Nephron progenitor cell (in vitro differentiated cells): Measurements from ENCODE around the gene ATRN.

ENCODE experiments used
- DNase-seq: peaks from one replicate; pipeline ENCODE4 v3.0.0; 2021
- H3K27ac Mint-ChIP-seq: 2 replicates; pipeline ENCODE4 v1.8.0; 2021; ENCODE audit warnings: mild to moderate bottlenecking, moderate library complexity, mixed read lengths
- H3K27me3 Mint-ChIP-seq: 2 replicates; pipeline ENCODE4 v1.8.0; 2021; ENCODE audit warnings: mild to moderate bottlenecking, low read depth, mixed read lengths; ENCODE audit not compliant: poor library complexity
- H3K36me3 Mint-ChIP-seq: 2 replicates; pipeline ENCODE4 v1.8.0; 2021; ENCODE audit warnings: low read depth, mixed read lengths
- H3K4me1 Mint-ChIP-seq: 2 replicates; pipeline ENCODE4 v1.8.0; 2021; ENCODE audit warnings: mixed read lengths
- H3K4me3 Mint-ChIP-seq: 2 replicates; pipeline ENCODE4 v1.8.0; 2021; ENCODE audit warnings: mild to moderate bottlenecking, moderate library complexity, mixed read lengths
- H3K9me3 Mint-ChIP-seq: 2 replicates; pipeline ENCODE4 v1.8.0; 2021; ENCODE audit warnings: mild to moderate bottlenecking, moderate library complexity, mixed read lengths
- CTCF ChIP-seq: fragments of 200-600 bp; sonication (generic); IDR thresholded peaks from 2 replicates; pipeline ENCODE4 v1.5.0; 2021; ENCODE audit warnings: antibody characterized with exemption

Gene ATRN

GRCh38 chr20:3680701-3681351 is 210.0 kb downstream of the ATRN start:
- Mint-ChIP-seq H3K27me3 (peaks cover 56% of the 10 kb centered on the region), H3K9me3 (no peaks in the 10 kb centered on the region), H3K36me3 (no peaks in the 10 kb centered on the region), H3K27ac (no peak overlapping the region), H3K4me1 (peaks cover 36% of the 10 kb centered on the region), H3K4me3 (peak overlapping the region; percentile 83)
- TF ChIP-seq CTCF, result no peak
- no peak for DNase-seq

GRCh38 chr20:3681352-3681930 is 210.6 kb downstream of the ATRN start:
- H3K27me3 Mint-ChIP-seq, result peaks cover 50% of the 10 kb centered on the region
- no peak overlapping the region for H3K27ac Mint-ChIP-seq
- no peaks in the 10 kb centered on the region for H3K9me3 Mint-ChIP-seq
- H3K4me1 Mint-ChIP-seq, result peaks cover 37% of the 10 kb centered on the region
- no peak for TF ChIP-seq CTCF
- DNase-seq, result no peak
- H3K36me3 Mint-ChIP-seq, result no peaks in the 10 kb centered on the region
- peak overlapping the region; percentile 83 for H3K4me3 Mint-ChIP-seq

- H3K27me3 Mint-ChIP-seq, result peaks cover 47% of the 10 kb centered on the region
- TF ChIP-seq CTCF, result no peak
- peaks cover 40% of the 10 kb centered on the region for H3K4me1 Mint-ChIP-seq
- H3K9me3 Mint-ChIP-seq, result no peaks in the 10 kb centered on the region
- H3K4me3 Mint-ChIP-seq, result peak within 1 kb of the TSS; percentile 83
- H3K27ac Mint-ChIP-seq, result no peak within 1 kb of the TSS
- peak; percentile 69 for DNase-seq
- H3K36me3 Mint-ChIP-seq, result no peaks in the 10 kb centered on the region
Observed at GRCh38 chr20:3681931-3682781, 211.3 kb downstream of the ATRN start, which contains the start of gene ADAM33. Gene ADAM33 (minus strand): TSS chr20:3682010. CDS start chr20:3682004, 6 bp downstream.

- Mint-ChIP-seq H3K36me3 (no peaks in the 10 kb centered on the region), H3K27ac (no peak overlapping the region), H3K4me1 (peaks cover 26% of the 10 kb centered on the region), H3K9me3 (no peaks in the 10 kb centered on the region), H3K4me3 (no peak overlapping the region), H3K27me3 (peaks cover 38% of the 10 kb centered on the region)
- no peak for TF ChIP-seq CTCF
- no peak for DNase-seq
Observed at GRCh38 chr20:3685341-3685740, 214.5 kb downstream of the ATRN start.

- no peak for TF ChIP-seq CTCF
- peaks cover 35% of the 10 kb centered on the region for H3K27me3 Mint-ChIP-seq
- H3K36me3 Mint-ChIP-seq, result no peaks in the 10 kb centered on the region
Observed at GRCh38 chr20:3686421-3686820, 215.6 kb downstream of the ATRN start.

More at GRCh38 chr20:3686421-3686820, 215.6 kb downstream of the ATRN start:
- no peak for DNase-seq
- peaks cover 17% of the 10 kb centered on the region for H3K4me1 Mint-ChIP-seq
- no peaks in the 10 kb centered on the region for H3K9me3 Mint-ChIP-seq
- H3K4me3 Mint-ChIP-seq, result no peak overlapping the region
- no peak overlapping the region for H3K27ac Mint-ChIP-seq
